ENCODE data around the gene UBE2S. TPM values are rescaled to one million over a fixed set of nuclear protein-coding genes. Genes with fewer than 3 reads are reported as not detected.
"Not testable (repeated sequence)": the region's sequence is repeated elsewhere in the genome, so short reads cannot be mapped to it uniquely, and the experiment has no call there.

UBE2S gene
- total RNA-seq, 3 donors from 2014 or later, result 7.2 to 9.0 (median 8.9) TPM

GRCh38 chr19:55452749-55453346, 45.3 kb upstream of the UBE2S start:
- no peak overlapping the region for H3K27ac ChIP-seq
- peak in 1 of 2 donors; percentile 68 for DNase-seq (ENCODE audit: low spot score in 2 of 2)
- peak overlapping the region in 2 of 3 donors; percentile 13 to 47 for H3K4me3 ChIP-seq

GRCh38 chr19:55451965-55452748, 44.6 kb upstream of the UBE2S start:
- TF ChIP-seq CTCF (IDR thresholded peaks at IDR 0.05), result no peak
- no peak for TF ChIP-seq POLR2AphosphoS5 (IDR thresholded peaks at IDR 0.05)
- no peak for TF ChIP-seq POLR2A (IDR thresholded peaks at IDR 0.05)
- DNase-seq (ENCODE audit: low spot score in 2 of 2), result no peak
- intact Hi-C loops (cut with DNase I; ENCODE audit: low total_unique reads), result no loop called here
- Histone ChIP-seq H3K36me3 (no peaks in the 10 kb centered on the region), H3K4me3 (peak overlapping the region in 2 of 3 donors; percentile 13 to 54), H3K27me3 (peaks cover 12 to 30% of the 10 kb centered on the region in 2 donors), H3K27ac (no peak overlapping the region), H3K4me1 (peaks cover 0 to 15% of the 10 kb centered on the region in 2 donors), H3K9me3 (no peaks in the 10 kb centered on the region)

More at GRCh38 chr19:55452749-55453346, 45.3 kb upstream of the UBE2S start:
- TF ChIP-seq POLR2AphosphoS5 (IDR thresholded peaks at IDR 0.05), result no peak
- no peak for TF ChIP-seq CTCF (IDR thresholded peaks at IDR 0.05)
- TF ChIP-seq POLR2A (IDR thresholded peaks at IDR 0.05), result no peak
- peaks cover 12 to 30% of the 10 kb centered on the region in 2 donors for H3K27me3 ChIP-seq
- intact Hi-C loops (cut with DNase I; ENCODE audit: low total_unique reads), result no loop called here
- H3K9me3 ChIP-seq, result no peaks in the 10 kb centered on the region
- H3K4me1 ChIP-seq, result peaks cover 0 to 15% of the 10 kb centered on the region in 2 donors
- H3K36me3 ChIP-seq, result no peaks in the 10 kb centered on the region

GRCh38 chr19:55451163-55451964, 43.8 kb upstream of the UBE2S start:
- peaks cover 12 to 30% of the 10 kb centered on the region in 2 donors for H3K27me3 ChIP-seq
- DNase-seq (ENCODE audit: low spot score in 2 of 2), result no peak
- H3K9me3 ChIP-seq, result no peaks in the 10 kb centered on the region
- H3K4me1 ChIP-seq, result peaks cover 0 to 15% of the 10 kb centered on the region in 2 donors
- no peak for TF ChIP-seq POLR2AphosphoS5 (IDR thresholded peaks at IDR 0.05)
- TF ChIP-seq CTCF (IDR thresholded peaks at IDR 0.05), result no peak
- no peak for TF ChIP-seq POLR2A (IDR thresholded peaks at IDR 0.05)
- peak overlapping the region in 2 of 3 donors; percentile 4 to 54 for H3K4me3 ChIP-seq
- H3K27ac ChIP-seq, result no peak overlapping the region
- intact Hi-C loops (cut with DNase I; ENCODE audit: low total_unique reads), result no loop called here
- no peaks in the 10 kb centered on the region for H3K36me3 ChIP-seq

- Histone ChIP-seq H3K27ac (no peak overlapping the region), H3K27me3 (peaks cover 12 to 40% of the 10 kb centered on the region in 2 donors), H3K4me1 (peaks cover 0 to 15% of the 10 kb centered on the region in 2 donors), H3K4me3 (no peak overlapping the region), H3K36me3 (no peaks in the 10 kb centered on the region), H3K9me3 (no peaks in the 10 kb centered on the region)
- TF ChIP-seq POLR2A (IDR thresholded peaks at IDR 0.05) (no peak), CTCF (IDR thresholded peaks at IDR 0.05) (no peak), POLR2AphosphoS5 (IDR thresholded peaks at IDR 0.05) (no peak)
- DNase-seq (ENCODE audit: low spot score in 2 of 2), result no peak
- intact Hi-C loops (cut with DNase I; ENCODE audit: low total_unique reads), result no loop called here
Observed at GRCh38 chr19:55449469-55449868, 41.9 kb upstream of the UBE2S start.

- H3K36me3 ChIP-seq; DNase-seq (ENCODE audit: low spot score in 2 of 2); intact Hi-C loops (cut with DNase I; ENCODE audit: low total_unique reads); H3K9me3 ChIP-seq; H3K4me3 ChIP-seq; H3K27ac ChIP-seq: not testable (repeated sequence)
- Histone ChIP-seq H3K4me1 (peaks cover 0 to 15% of the 10 kb centered on the region in 2 donors), H3K27me3 (peaks cover 14 to 54% of the 10 kb centered on the region in 2 donors)
Observed at GRCh38 chr19:55448175-55448490, 40.5 kb upstream of the UBE2S start.

Data from breast epithelium (tissue), 4 donors.